ENCODE results near the gene CCDC146.
"Not testable (repeated sequence)": the region's sequence is repeated elsewhere in the genome, so short reads cannot be mapped to it uniquely, and the experiment has no call there.

DNA sequence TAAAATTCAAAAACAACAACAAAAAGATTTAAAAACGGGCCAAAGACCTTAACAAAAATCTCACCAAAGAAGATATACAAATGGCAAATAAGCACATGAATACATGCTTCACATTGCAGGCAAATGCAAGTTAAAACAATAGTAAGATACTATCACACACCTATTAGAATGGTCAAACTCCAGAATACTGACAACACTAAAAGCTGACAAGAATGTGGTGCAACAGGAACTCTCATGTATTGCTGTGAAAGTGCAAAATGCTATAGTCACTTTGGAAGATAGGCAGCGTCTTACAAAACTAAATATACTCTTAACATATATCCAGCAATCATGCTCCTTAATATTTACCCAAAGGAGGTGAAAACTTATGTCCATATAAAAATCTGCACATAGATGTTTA, 16.3 kb downstream of the CCDC146 start:
- TF ChIP-seq POLR2A (IDR thresholded peaks at IDR 0.05; ENCODE audit: extremely low read depth, insufficient read length); MYC (IDR thresholded peaks at IDR 0.05; ENCODE audit: low read depth, low read length): not testable (repeated sequence)
- TF ChIP-seq, protein P1, sequence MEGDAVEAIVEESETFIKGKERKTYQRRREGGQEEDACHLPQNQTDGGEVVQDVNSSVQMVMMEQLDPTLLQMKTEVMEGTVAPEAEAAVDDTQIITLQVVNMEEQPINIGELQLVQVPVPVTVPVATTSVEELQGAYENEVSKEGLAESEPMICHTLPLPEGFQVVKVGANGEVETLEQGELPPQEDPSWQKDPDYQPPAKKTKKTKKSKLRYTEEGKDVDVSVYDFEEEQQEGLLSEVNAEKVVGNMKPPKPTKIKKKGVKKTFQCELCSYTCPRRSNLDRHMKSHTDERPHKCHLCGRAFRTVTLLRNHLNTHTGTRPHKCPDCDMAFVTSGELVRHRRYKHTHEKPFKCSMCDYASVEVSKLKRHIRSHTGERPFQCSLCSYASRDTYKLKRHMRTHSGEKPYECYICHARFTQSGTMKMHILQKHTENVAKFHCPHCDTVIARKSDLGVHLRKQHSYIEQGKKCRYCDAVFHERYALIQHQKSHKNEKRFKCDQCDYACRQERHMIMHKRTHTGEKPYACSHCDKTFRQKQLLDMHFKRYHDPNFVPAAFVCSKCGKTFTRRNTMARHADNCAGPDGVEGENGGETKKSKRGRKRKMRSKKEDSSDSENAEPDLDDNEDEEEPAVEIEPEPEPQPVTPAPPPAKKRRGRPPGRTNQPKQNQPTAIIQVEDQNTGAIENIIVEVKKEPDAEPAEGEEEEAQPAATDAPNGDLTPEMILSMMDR (IDR thresholded peaks at IDR 0.05; ENCODE audit: low read depth, low read length): not testable (repeated sequence)
- TF ChIP-seq, protein P2, sequence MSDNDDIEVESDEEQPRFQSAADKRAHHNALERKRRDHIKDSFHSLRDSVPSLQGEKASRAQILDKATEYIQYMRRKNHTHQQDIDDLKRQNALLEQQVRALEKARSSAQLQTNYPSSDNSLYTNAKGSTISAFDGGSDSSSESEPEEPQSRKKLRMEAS (IDR thresholded peaks at IDR 0.05; ENCODE audit: low read depth, low read length): not testable (repeated sequence)
